GM19099 (cell line): Measurements from ENCODE around the gene PARD3B.

Source experiments
- POLR2A ChIP-seq: IDR thresholded peaks from 3 replicates; pipeline ENCODE4 v1.6.1; 2011; ENCODE audit warnings: low read depth; ENCODE audit not compliant: insufficient read length; ENCODE audit errors: extremely low read depth

Gene PARD3B

DNA sequence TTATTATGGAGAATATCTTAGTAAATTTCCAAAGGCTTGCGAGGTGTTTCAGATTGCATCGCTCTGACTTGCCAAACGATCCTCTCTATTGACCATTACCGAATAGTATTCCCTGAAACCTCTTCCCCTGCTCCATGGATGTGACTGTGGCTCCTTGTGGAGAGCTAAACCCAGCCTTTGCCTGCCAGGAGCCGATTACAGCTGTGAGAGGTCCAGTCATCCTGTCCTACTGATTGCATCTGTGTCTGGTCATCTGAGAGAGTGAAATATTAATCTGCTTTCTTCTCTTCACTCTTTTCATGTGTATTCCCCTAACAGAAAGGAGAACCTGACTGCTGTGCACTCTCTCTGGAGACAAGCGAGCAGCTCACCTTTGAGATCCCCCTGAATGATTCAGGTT, 613.1 kb downstream of the PARD3B start:
- TF ChIP-seq POLR2A: no peak

DNA sequence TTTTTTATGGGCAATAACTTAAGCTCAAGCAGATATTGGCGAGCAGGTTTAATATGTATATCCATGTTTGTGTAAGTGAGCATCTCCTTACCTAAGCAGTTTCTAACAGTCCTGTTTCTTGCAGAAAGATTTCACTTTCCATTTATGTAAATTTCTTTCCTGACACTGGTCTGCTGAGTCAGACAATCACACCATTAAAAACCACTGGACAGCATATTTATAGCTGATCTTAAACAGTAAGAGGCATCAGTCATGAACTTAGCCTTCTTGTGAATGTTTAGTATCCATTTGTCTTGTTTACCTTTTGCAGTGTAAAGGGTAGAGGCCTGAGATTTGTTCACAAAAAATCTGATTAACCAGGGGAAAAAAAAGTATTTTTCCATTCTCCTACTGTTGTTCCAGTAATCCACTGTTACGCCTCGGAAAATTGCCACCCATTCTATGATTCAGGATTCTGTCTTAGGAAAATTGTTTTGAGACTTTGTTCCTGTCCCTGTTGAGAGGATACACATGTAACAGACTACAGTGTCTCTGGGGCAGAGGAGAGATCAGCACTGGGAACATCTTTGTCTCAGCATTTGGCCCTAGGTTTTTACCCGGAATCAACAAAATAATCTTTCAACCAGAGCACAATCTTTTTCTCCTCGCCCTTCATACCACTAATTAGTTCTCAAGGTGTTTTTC, 616.0 kb downstream of the PARD3B start:
- TF ChIP-seq POLR2A: no peak

DNA sequence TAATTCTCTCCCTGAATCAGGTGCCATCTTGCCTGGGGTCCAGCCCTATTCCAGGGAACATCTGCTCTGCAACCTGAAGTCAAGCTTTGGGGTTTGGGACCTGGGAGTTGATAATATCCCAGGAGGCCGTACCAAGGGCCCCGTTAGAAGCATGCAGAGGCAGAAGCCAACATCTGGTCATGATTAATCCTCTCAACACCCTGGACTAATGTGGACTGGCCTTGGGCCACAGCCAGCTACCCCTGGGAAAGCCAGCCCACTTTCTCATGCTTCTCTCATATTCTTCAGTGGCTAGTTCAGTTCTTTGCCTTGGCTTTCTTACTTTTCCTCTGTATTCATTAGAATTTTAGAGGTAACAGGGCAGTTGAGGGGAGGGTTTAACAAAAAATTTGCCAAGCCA, 621.5 kb downstream of the PARD3B start:
- no peak for TF ChIP-seq POLR2A

- no peak for TF ChIP-seq POLR2A
Observed at GRCh38 chr2:205169012-205169411, 623.7 kb downstream of the PARD3B start.

DNA sequence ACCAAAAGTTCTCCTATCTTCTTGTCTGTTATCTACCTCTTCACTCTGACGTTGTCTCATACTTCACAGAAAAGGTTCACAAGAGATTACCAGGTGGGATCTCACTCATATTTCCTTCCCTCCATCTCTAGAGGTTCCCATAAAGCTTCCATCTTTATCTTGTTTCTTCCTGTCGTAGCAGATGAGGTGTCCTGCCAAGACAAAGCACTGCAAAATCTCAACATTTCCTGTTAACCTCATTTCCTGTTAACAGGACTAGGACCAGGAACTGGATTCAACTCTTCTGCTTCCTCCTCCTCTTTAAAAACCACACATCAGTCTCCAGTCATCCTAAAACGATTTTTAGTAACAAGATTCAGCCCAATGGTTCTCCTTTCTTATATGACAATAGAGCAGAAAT, 624.2 kb downstream of the PARD3B start:
- TF ChIP-seq POLR2A: no peak

- no peak for TF ChIP-seq POLR2A
Observed at GRCh38 chr2:205170399-205170798, 625.1 kb downstream of the PARD3B start.

GRCh38 chr2:205171261-205171940, 626.1 kb downstream of the PARD3B start:
- TF ChIP-seq POLR2A: no peak

DNA sequence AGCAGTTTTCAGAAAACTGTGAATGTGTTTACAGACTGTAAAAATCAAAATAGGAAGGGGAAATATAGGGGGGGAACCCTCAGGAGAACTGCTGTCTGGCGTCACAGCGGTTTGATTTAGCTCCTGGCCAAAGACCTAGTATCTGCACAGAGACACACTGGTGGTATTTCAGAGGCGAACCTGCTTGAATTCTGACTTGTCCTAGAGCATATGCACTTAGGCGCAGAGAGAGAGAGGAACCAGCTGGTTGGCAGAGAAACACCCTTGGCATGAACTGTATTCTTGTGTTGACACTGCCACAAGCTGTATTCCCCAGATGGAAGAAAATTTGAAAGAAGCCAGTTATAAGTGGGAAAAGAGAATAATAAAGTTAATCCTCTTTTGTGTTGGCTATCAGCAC, 630.6 kb downstream of the PARD3B start:
- TF ChIP-seq POLR2A: no peak

- no peak for TF ChIP-seq POLR2A
Observed at GRCh38 chr2:205176546-205176945, 631.3 kb downstream of the PARD3B start.

DNA sequence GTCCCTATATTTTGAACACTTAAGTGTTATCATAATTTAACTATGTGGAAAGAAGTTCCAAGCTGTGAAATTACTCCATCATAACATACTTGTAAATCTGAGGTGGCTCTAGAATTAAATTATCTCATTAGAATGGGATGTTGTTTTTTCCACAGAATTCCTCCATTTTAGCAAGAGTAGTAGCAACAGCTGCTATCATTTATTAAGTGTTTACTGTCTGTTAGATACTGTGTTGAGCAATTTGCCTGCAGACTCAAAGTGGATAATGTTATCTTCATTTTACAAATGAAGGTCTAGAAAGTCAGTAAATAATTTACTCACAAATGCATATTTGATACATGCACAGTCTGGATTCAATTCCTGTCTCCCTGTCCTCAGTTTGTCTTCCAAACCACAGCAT, 632.3 kb downstream of the PARD3B start:
- no peak for TF ChIP-seq POLR2A

GRCh38 chr2:205180730-205181129, 635.5 kb downstream of the PARD3B start:
- no peak for TF ChIP-seq POLR2A

DNA sequence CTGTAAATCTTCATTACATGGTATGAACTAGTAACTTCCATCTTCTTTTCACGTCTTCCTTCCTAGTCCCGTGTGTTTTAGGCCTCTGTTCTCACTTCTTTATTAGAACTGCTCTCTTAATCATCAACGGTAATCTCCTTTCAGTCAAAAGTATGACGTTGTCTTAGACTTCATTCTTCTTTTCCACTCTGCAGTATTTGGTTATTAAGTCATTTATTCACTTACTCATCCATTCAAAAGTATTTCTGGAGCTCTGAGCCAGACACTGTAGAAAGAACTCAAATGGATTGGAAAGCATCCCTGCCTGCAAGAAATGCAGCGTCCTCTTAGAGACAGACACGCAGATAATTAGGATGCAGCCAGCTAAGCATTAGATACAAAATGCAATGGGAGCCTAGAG, 642.5 kb downstream of the PARD3B start:
- no peak for TF ChIP-seq POLR2A

DNA sequence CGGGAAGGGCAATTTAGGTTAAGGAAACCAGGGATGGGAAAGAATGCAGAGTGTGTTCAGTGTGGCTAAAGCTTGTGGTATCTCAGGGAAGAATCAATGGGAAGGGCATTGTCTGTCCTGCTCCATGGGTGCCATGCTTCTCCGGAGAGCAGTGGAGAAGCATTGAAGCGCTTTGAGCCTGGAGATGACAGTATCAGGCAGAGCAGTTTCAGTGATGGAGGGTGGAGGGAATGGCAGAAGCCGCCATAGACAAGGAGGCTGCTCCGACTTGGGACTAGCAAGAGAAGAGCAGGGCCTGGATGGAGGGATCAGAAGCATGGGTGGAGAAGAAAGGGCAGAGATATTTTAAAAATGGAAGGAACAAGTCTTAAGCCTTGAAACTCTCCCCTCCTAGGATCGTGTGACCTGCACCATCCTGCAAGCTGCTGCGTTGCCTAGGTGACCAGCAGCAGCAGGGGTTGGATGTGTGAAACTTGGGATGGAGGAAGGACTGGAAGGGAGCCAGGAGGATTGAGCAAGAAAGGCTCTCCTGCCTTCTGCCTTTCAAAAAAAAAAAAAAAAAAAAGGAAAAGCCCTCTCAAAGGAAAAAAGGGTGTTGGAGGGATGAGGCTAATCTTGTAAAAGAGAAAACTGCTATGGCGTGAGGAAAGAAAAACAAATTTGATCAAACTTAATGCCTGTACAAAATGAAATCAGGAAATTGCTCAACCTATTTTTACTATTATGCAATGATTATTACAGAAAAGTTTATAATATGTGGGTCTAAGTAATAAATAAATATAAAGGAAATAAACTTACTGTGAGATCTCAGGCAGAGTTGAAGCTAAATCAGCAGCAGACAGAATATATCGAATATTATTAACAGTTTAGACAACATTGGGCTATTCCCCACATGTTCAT, 643.2 kb downstream of the PARD3B start:
- no peak for TF ChIP-seq POLR2A

DNA sequence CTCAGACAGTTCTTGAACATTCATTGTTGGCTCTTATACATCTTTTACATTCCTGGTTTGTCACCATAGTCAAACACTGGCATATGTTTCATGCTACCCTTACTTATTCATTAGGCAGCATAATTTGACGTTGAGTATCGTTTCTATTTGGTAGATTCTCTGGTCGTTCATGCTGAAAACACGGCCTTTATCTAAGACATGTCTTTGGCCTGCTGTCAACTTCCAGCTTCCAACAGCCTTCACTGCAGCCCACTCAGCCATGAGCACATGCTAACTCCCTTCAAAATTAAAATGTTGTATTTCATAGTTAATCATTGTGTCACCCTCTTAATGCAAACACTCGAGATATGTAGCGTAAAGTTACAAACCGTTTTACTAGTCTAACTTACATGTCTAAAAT, 644.0 kb downstream of the PARD3B start:
- no peak for TF ChIP-seq POLR2A

GRCh38 chr2:205190528-205190927, 645.3 kb downstream of the PARD3B start:
- TF ChIP-seq POLR2A: no peak
